VCaP (cell line): ENCODE results near the gene WDR90.

Experiments
- H3K27ac ChIP-seq: fragments of 450-650 bp; 2 replicates; pipeline ENCODE4 v1.5.1; 2017
- CTCF ChIP-seq: fragments of 450-650 bp; conservative IDR thresholded peaks from 2 replicates; pipeline ENCODE4 v1.5.1; 2017; ENCODE audit warnings: mild to moderate bottlenecking, moderate library complexity

Gene WDR90

DNA sequence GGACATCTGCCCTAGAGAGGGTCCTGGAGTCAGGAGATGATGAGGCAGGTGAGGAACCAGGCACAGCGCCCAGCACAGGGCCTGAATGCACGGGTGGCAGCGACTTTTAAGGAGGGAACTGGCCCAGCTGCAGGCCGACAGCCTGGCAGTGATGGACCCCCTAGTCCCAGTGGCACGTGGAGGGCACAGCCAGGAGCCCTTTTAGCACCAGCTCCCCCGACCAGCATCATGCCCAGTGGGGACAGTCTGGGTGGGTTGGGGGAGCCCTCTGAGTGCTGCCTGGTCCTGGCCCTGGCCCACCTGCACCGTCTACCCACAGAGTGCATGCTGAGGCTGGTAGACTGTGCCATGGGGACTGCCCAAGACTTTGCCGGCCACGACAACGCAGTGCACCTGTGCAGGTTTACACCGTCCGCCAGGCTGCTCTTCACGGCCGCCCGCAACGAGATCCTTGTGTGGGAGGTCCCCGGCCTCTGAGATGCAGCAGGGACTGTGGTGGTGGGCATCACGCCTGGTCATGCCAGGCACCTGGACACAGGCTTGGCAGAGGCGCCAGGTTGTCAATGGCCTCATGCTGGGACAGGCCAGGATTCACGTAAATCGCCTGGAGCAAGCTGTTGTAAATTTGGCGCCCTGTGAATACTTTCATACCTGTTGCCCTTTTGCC is 18.1 kb downstream of the WDR90 start:
- no peak for TF ChIP-seq CTCF
- peak overlapping the region; percentile 86 for H3K27ac ChIP-seq

- TF ChIP-seq CTCF = peak; percentile 92
- H3K27ac ChIP-seq = peak within 1 kb of the TSS; percentile 86
Observed at GRCh38 chr16:667780-668518, 18.8 kb downstream of the WDR90 start, which contains the start of gene RHOT2. RHOT2 (plus strand) TSS chr16:668132; CDS start chr16:668200, 68 bp downstream.

- peak overlapping the region; percentile 86 for H3K27ac ChIP-seq
- TF ChIP-seq CTCF = no peak
Observed at GRCh38 chr16:668519-669171, 19.5 kb downstream of the WDR90 start.

GRCh38 chr16:669666-670065 is 20.5 kb downstream of the WDR90 start:
- H3K27ac ChIP-seq = no peak overlapping the region
- no peak for TF ChIP-seq CTCF

GRCh38 chr16:670485-671352 is 21.6 kb downstream of the WDR90 start:
- TF ChIP-seq CTCF = no peak

GRCh38 chr16:671353-672131 is 22.4 kb downstream of the WDR90 start:
- H3K27ac ChIP-seq = no peak overlapping the region
- TF ChIP-seq CTCF = no peak

More at GRCh38 chr16:670485-671352, 21.6 kb downstream of the WDR90 start:
- H3K27ac ChIP-seq = no peak overlapping the region
